KMS-11 (cell line): Measurements from ENCODE around the gene GALNT15.

Source experiments
- H2AFZ ChIP-seq: fragments of 200-600 bp; sonication (generic); 2 replicates; pipeline ENCODE4 v1.6.1; 2016; ENCODE audit warnings: antibody characterized with exemption, mixed run types, low read depth
- H3K27ac ChIP-seq: fragments of 200-600 bp; sonication (generic); 2 replicates; pipeline ENCODE4 v1.6.1; 2016; ENCODE audit warnings: mild to moderate bottlenecking, mixed run types
- H3K27me3 ChIP-seq: fragments of 200-600 bp; sonication (generic); 2 replicates; pipeline ENCODE4 v1.6.1; 2017; ENCODE audit warnings: mild to moderate bottlenecking, low read depth, mixed run types, moderate library complexity; ENCODE audit not compliant: insufficient read depth
- H3K36me3 ChIP-seq: fragments of 200-600 bp; sonication (generic); 2 replicates; pipeline ENCODE4 v1.6.1; 2017; ENCODE audit warnings: mild to moderate bottlenecking, mixed run types; ENCODE audit not compliant: insufficient read depth
- H3K4me1 ChIP-seq: fragments of 200-600 bp; sonication (generic); 2 replicates; pipeline ENCODE4 v1.6.1; 2016; ENCODE audit warnings: mild to moderate bottlenecking, low read depth, mixed run types; ENCODE audit not compliant: poor library complexity, severe bottlenecking
- H3K4me2 ChIP-seq: fragments of 200-600 bp; sonication (generic); 2 replicates; pipeline ENCODE4 v1.7.0; 2016; ENCODE audit warnings: mild to moderate bottlenecking, mixed run types
- H3K4me3 ChIP-seq: fragments of 200-600 bp; sonication (generic); IDR thresholded peaks from 2 replicates; pipeline ENCODE4 v1.6.1; 2017; ENCODE audit warnings: low read depth, low read length, mixed read lengths; ENCODE audit not compliant: insufficient read depth
- H3K79me2 ChIP-seq: fragments of 200-600 bp; sonication (generic); 2 replicates; pipeline ENCODE4 v1.6.1; 2016; ENCODE audit warnings: low read depth, mixed run types; ENCODE audit not compliant: insufficient read depth
- H3K9ac ChIP-seq: fragments of 200-600 bp; sonication (generic); 2 replicates; pipeline ENCODE4 v1.6.1; 2016; ENCODE audit warnings: mild to moderate bottlenecking, mixed run types
- H4K20me1 ChIP-seq: fragments of 200-600 bp; sonication (generic); 2 replicates; pipeline ENCODE4 v1.6.1; 2016; ENCODE audit warnings: mild to moderate bottlenecking, mixed run types; ENCODE audit not compliant: insufficient read depth
- CTCF ChIP-seq: fragments of 200-600 bp; sonication (generic); conservative IDR thresholded peaks from 2 replicates; pipeline ENCODE4 v1.6.1; 2017; ENCODE audit warnings: low read depth, mild to moderate bottlenecking, antibody characterized with exemption, low read length, moderate library complexity, mixed read lengths

The GALNT15 gene

GRCh38 chr3:16142350-16143025, 32.0 kb upstream of the GALNT15 start:
- H3K27me3 ChIP-seq, result no peaks in the 10 kb centered on the region

GRCh38 chr3:16143861-16144447, 30.5 kb upstream of the GALNT15 start:
- H3K9ac ChIP-seq, result no peak overlapping the region
- H2AFZ ChIP-seq, result no peak overlapping the region
- H3K27me3 ChIP-seq, result no peaks in the 10 kb centered on the region
- no peaks in the 10 kb centered on the region for H3K36me3 ChIP-seq
- H3K79me2 ChIP-seq, result no peaks in the 10 kb centered on the region
- H3K4me3 ChIP-seq, result no peak overlapping the region
- no peaks in the 10 kb centered on the region for H4K20me1 ChIP-seq
- TF ChIP-seq CTCF, result no peak
- H3K4me2 ChIP-seq, result no peak overlapping the region
- no peaks in the 10 kb centered on the region for H3K4me1 ChIP-seq
- no peak overlapping the region for H3K27ac ChIP-seq

More at GRCh38 chr3:16142350-16143025, 32.0 kb upstream of the GALNT15 start:
- Histone ChIP-seq H2AFZ (no peak overlapping the region), H3K4me2 (no peak overlapping the region), H3K4me1 (no peaks in the 10 kb centered on the region), H3K36me3 (no peaks in the 10 kb centered on the region), H4K20me1 (no peaks in the 10 kb centered on the region), H3K27ac (no peak overlapping the region), H3K79me2 (no peaks in the 10 kb centered on the region), H3K4me3 (no peak overlapping the region), H3K9ac (no peak overlapping the region)
- no peak for TF ChIP-seq CTCF

GRCh38 chr3:16145176-16145575, 29.3 kb upstream of the GALNT15 start:
- Histone ChIP-seq H3K79me2 (no peaks in the 10 kb centered on the region), H3K27me3 (no peaks in the 10 kb centered on the region), H4K20me1 (no peaks in the 10 kb centered on the region), H3K4me2 (no peak overlapping the region), H3K9ac (no peak overlapping the region), H3K4me1 (no peaks in the 10 kb centered on the region), H2AFZ (no peak overlapping the region), H3K36me3 (no peaks in the 10 kb centered on the region), H3K27ac (no peak overlapping the region), H3K4me3 (no peak overlapping the region)
- no peak for TF ChIP-seq CTCF

GRCh38 chr3:16146015-16146730, 28.3 kb upstream of the GALNT15 start:
- Histone ChIP-seq H3K4me2 (no peak overlapping the region), H2AFZ (no peak overlapping the region), H3K27me3 (no peaks in the 10 kb centered on the region), H4K20me1 (no peaks in the 10 kb centered on the region), H3K4me3 (no peak overlapping the region), H3K79me2 (no peaks in the 10 kb centered on the region), H3K9ac (no peak overlapping the region), H3K27ac (no peak overlapping the region), H3K4me1 (no peaks in the 10 kb centered on the region), H3K36me3 (no peaks in the 10 kb centered on the region)
- no peak for TF ChIP-seq CTCF
